ENCODE results near the gene TMC7. TPM values are rescaled to one million over a fixed set of nuclear protein-coding genes. Genes with fewer than 3 reads are reported as not detected.

TMC7 gene
- total and polyA plus RNA-seq, 4 donors, result 1.5 to 7.0 (median 3.0) TPM

DNA sequence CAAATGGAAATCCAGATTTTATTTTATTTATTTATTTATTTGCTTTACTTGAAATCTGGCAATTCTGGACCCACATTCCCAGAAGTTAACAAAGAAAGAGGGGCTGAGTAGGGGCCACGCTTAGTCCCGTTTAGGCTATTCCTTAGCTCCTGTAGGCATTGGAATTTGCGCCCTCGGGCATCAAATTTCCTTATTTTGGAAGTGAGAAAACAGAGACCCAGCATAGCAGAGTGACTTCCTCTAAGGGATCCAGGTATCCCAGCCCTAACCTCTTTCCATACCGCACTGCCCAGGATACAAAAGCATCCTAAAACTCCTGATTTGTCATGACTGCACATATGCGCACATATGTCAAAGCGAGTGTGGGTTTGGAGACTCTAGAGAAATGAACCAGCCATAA lies 38.5 kb upstream of the TMC7 start:
- H3K27me3 ChIP-seq (ENCODE audit: control insufficient read depth in 3 of 3, insufficient read depth in 3 of 3, low read length in 2 of 3), result no peaks in the 10 kb centered on the region
- TF ChIP-seq, protein P1, sequence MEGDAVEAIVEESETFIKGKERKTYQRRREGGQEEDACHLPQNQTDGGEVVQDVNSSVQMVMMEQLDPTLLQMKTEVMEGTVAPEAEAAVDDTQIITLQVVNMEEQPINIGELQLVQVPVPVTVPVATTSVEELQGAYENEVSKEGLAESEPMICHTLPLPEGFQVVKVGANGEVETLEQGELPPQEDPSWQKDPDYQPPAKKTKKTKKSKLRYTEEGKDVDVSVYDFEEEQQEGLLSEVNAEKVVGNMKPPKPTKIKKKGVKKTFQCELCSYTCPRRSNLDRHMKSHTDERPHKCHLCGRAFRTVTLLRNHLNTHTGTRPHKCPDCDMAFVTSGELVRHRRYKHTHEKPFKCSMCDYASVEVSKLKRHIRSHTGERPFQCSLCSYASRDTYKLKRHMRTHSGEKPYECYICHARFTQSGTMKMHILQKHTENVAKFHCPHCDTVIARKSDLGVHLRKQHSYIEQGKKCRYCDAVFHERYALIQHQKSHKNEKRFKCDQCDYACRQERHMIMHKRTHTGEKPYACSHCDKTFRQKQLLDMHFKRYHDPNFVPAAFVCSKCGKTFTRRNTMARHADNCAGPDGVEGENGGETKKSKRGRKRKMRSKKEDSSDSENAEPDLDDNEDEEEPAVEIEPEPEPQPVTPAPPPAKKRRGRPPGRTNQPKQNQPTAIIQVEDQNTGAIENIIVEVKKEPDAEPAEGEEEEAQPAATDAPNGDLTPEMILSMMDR (IDR thresholded peaks at IDR 0.05; ENCODE audit: control extremely low read depth, extremely low read depth), result no peak
- ATAC-seq (ENCODE audit: insufficient read depth, low FRiP score) (no peak), DNase-seq (no peak)
- no peak overlapping the region for H3K9ac ChIP-seq (ENCODE audit: insufficient read depth in 1 of 2, low read length in 2 of 2)
- no peaks in the 10 kb centered on the region for H3K4me1 ChIP-seq (ENCODE audit: control insufficient read depth in 5 of 5, insufficient read depth in 5 of 5, low read length in 5 of 5)
- H3K9me3 ChIP-seq (ENCODE audit: control insufficient read depth in 4 of 4, insufficient read depth in 3 of 4, low read length in 3 of 4), result no peaks in the 10 kb centered on the region
- WGBS, 2 donors, result 87% methylated on average over 7 of the region's 7 CpGs
- H3K27ac ChIP-seq (ENCODE audit: low read depth in 1 of 2, low read length in 1 of 2), result no peak overlapping the region
- no peaks in the 10 kb centered on the region for H3K36me3 ChIP-seq (ENCODE audit: control insufficient read depth in 4 of 4, insufficient read depth in 4 of 4, low read length in 4 of 4)
- H3K4me3 ChIP-seq, result no peak overlapping the region

DNA sequence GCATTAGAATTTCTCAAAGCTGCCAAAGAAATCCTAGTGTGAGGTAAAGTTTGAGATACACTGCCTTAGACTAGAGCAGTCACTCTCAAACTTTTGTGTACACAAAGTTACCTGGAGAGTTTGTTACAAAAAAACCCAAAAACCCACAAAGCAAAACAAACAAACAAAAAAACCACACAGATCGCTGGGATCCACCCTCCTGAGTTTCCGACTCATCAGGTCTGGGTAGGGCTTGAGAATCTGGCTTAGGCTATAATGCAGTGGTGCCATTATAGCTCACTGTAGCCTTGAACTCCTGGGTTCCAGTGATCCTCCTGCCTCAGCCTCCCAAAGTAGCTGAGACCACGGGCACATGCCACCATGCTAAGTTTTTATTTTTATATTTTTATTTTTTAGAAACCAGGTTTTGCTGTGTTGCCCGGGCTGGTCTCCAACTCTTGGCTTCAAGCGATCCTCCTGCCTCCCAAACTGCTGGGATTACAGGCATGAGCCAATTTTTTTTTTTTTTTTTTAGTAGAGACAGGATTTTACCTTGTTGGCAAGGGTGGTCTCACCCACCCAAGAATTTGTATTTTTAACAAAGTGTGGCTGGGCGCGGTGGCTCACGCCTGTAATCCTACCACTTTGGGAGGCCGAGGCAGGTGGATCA lies 35.2 kb upstream of the TMC7 start:
- DNase-seq, result no peak
- no peaks in the 10 kb centered on the region for H3K4me1 ChIP-seq (ENCODE audit: control insufficient read depth in 5 of 5, insufficient read depth in 5 of 5, low read length in 5 of 5)
- no peak overlapping the region for H3K4me3 ChIP-seq
- H3K27me3 ChIP-seq (ENCODE audit: control insufficient read depth in 3 of 3, insufficient read depth in 3 of 3, low read length in 2 of 3), result no peaks in the 10 kb centered on the region
- H3K27ac ChIP-seq (ENCODE audit: low read depth in 1 of 2, low read length in 1 of 2), result no peak overlapping the region
- ATAC-seq (ENCODE audit: insufficient read depth, low FRiP score), result no peak
- 95 to 97% methylated on average over 9 of the region's 9 CpGs for WGBS, 2 donors
- H3K9ac ChIP-seq (ENCODE audit: insufficient read depth in 1 of 2, low read length in 2 of 2), result no peak overlapping the region
- H3K36me3 ChIP-seq (ENCODE audit: control insufficient read depth in 4 of 4, insufficient read depth in 4 of 4, low read length in 4 of 4), result no peaks in the 10 kb centered on the region
- H3K9me3 ChIP-seq (ENCODE audit: control insufficient read depth in 4 of 4, insufficient read depth in 3 of 4, low read length in 3 of 4), result no peaks in the 10 kb centered on the region
- TF ChIP-seq, protein P1 (IDR thresholded peaks at IDR 0.05; ENCODE audit: control extremely low read depth, extremely low read depth), result no peak

DNA sequence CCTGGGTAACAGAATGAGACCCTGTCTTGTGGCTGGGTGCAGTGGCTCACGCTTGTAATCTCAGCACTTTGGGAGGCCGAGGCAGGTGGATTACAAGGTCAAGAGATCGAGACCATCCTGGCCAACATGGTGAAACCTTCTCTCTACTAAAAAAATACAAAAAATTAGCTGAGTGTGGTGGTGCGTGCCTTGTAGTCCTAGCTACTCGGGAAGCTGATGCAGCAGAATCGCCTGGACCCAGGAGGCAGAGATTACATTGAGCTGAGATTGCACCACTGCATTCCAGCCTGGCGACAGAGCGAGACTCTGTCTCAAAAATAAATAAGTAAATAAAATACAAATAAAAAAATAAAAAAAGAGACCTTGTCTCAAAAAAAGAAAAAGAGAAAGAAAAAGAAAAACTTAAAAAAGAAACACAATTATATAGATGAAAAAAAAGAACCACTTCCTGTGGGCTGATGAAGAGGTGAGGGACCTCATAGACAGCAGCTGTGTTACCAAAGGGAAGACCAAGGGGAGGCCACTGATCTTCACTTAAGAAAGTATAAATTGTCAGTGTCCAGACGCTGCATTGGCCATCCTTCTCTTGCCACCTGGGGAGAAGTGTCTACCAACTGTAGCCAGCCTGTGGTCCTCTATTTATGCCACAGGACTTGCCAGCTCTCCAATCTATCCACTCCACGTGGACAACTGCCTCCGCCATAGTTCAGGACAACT lies 33.1 kb upstream of the TMC7 start:
- WGBS, 2 donors, result 93 to 94% methylated on average over 11 of the region's 11 CpGs
- Histone ChIP-seq H3K4me3 (no peak overlapping the region), H3K9ac (ENCODE audit: insufficient read depth in 1 of 2, low read length in 2 of 2) (no peak overlapping the region), H3K27me3 (ENCODE audit: control insufficient read depth in 3 of 3, insufficient read depth in 3 of 3, low read length in 2 of 3) (peaks cover 0 to 2% (median 0%) of the 10 kb centered on the region in 3 donors), H3K36me3 (ENCODE audit: control insufficient read depth in 4 of 4, insufficient read depth in 4 of 4, low read length in 4 of 4) (no peaks in the 10 kb centered on the region), H3K9me3 (ENCODE audit: control insufficient read depth in 4 of 4, insufficient read depth in 3 of 4, low read length in 3 of 4) (no peaks in the 10 kb centered on the region), H3K4me1 (ENCODE audit: control insufficient read depth in 5 of 5, insufficient read depth in 5 of 5, low read length in 5 of 5) (no peaks in the 10 kb centered on the region), H3K27ac (ENCODE audit: low read depth in 1 of 2, low read length in 1 of 2) (no peak overlapping the region)
- ATAC-seq (ENCODE audit: insufficient read depth, low FRiP score) (no peak), DNase-seq (no peak)
- TF ChIP-seq, protein P1 (IDR thresholded peaks at IDR 0.05; ENCODE audit: control extremely low read depth, extremely low read depth), result no peak
